HG03378 (cell line): ENCODE results near the gene PRKCH.

ENCODE experiments used
- ATAC-seq: cut with Tn5 transposase; IDR thresholded peaks from one replicate; pipeline ENCODE4 v1.9.1; 2021; ENCODE audit warnings: mild to moderate bottlenecking, moderate library complexity; ENCODE audit not compliant: unreplicated experiment

Gene PRKCH

DNA sequence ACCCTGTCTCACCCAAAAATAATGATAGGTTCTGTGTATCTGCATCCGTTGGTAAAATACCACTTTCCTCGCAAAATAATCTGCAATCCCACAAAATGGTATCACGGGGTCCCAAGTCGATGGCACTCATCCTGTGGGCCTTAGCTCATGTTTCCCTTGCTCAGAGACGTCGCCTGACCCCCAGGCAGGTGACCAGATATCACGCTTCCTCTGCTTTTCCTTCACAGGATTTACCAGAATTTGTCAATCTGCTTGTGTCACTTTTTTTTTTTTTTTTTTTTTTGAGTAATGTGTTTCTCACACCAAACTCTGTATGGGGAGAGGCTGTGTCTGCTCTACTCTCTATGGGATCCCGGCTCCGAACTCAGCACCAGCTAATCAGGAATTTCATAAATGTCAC lies 162.7 kb downstream of the PRKCH start:
- no peak for ATAC-seq

DNA sequence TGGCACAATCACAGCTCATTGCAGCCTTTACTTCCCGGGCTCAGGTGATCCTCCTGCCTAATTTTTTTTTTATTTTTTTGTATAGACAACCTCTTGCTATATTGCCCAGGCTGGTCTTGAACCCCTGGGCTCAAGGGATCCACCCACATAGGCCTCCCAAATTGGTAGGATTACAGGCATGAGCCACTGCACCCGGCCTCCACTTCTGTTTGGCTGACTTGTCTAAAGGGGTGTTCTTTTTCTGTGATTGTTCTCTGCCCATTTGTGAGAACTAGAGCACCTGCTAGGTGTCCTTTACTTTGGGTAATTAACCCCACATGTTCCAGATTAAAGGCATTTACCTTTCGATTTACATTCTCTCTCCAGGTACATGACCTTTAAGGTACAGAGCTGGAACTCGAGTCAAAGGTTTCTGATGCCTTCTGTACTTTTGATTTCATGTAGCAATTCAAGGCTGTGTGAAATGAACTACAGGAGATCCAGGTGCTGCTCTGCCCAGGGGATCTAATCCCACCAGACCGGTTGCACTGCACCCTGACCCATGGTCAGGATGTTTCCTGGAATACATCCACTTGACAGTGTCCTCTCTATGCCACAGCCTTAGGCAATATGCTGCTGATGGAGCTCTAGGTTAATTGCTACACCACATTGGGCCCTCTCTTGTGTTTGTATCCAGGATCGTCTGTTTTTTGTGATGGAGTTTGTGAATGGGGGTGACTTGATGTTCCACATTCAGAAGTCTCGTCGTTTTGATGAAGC lies 163.6 kb downstream of the PRKCH start:
- no peak for ATAC-seq

DNA sequence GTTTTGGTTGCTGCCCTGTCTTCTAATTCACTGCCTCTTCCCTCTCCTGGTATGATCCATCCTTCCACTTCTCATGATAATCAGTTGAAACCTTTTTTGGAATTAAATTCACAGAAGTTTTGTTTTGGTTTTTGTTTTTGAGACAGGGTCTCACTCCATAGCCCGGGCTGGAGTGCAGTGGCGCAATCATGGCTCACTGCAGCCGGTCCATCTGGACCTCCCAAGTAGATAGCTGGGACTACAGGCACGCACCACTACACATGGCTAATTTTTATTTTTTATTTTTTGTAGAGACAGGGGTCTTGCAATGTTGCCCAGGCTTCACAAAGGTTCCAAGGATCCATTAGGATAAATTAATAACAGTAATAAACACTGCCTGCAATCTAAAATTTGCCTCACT lies 164.3 kb downstream of the PRKCH start:
- no peak for ATAC-seq

DNA sequence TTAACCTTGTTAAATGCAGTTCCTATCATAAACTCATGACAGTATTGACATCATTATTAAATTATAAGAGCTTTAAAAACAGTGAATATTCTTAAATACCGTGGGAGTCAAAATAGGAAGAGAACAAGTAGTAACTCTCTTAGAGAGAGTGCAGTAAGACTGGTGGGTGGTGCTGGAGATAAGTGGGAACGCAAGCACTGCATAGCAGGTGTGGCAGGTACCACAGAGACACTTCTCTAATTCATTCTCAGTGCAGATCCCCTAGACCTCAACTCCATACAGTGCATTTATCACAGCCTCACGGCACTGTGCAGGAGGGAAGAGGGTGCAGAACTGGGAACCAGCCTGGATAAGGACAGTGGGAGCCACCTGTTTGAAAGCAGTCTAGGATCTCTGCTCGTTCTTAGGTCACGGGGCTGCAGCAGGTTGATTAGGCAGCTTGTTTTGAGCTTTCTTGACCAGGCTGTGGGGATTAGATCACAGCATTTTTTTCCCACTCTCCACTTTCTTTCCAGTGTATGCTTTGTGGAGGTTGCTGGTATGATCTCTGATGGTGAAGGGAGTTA lies 165.6 kb downstream of the PRKCH start:
- no peak for ATAC-seq

DNA sequence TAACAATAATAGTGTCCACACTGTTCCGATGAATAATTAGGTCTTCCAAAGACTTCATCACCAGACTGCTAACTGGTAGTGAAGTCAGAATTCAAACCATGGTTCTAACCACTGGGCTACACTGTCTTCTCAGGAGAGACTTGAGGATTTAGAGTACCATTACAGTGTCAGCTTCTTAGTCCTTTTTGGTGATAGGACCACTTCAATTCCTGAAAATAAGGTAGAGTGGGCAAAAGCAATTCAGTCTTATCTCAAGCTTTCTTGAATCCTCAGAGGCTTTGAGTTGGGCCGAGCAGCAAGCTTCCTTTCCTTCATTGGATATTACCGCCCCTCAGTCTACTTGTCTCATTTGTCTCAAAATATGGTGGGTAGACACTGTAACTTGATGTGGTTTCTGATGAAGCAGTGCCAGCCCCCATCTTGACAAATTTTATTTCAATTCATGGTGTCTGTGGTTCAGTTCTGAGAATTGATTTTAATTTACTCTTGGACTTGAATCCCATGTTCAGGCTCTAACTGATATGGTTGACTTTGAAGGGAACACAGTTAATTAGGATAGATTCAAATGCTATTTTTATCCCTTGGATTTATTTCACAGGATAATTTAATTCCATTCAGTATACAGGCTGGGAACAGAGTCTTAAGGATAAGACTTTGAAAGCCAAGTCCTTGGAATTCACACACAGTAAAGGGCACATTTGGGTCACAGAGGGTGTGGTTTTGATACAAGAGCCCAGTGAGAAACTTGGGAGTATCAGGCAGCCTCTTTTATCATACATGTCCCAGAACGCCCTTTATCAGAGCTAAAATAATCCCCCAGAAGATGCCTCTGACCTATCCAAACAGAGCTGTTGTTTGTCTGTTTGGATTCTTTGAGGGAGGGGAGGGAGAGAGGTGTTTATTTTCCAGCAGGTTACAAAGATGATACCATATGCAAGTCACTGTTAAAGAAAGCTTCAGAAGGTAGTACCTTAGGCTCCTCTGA lies 167.3 kb downstream of the PRKCH start:
- no peak for ATAC-seq

DNA sequence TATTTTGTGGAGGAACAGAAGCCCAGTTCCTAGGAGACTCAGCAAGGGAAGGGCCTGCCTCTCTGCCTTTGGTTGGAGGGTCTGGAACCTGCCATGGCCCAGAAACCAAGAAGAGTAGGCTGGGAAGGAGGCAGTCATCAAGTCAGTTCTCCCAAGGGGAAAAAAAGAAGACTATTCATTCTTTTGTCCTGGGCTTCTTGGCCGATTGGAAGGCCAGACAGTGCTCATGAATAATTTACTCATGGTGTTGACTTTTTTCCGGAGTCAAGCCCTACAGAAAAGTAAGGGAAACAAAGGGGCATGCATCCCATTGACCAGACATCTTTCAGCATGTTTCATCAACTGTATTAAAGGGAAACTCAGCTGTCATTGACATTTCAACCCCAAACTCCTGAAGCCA lies 168.1 kb downstream of the PRKCH start:
- ATAC-seq: no peak

DNA sequence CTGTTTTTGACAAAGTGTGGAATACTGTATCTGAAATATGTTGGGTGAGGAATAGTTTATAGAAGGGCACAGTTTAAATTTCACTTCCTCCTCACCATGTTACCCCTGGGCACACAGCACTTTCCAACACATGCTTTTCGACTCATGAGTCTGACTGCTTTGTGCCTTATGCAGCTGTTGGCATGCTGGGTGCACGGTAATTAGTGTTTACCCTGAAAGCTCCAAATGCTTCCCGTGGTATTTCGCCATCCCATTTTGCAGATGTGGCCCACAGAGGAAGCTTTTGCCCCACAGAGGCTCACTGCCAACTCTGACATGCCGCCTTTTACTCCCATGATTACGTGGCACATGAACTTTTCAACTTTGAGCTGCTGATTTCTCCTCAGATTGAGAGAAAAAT lies 168.6 kb downstream of the PRKCH start:
- ATAC-seq: no peak

DNA sequence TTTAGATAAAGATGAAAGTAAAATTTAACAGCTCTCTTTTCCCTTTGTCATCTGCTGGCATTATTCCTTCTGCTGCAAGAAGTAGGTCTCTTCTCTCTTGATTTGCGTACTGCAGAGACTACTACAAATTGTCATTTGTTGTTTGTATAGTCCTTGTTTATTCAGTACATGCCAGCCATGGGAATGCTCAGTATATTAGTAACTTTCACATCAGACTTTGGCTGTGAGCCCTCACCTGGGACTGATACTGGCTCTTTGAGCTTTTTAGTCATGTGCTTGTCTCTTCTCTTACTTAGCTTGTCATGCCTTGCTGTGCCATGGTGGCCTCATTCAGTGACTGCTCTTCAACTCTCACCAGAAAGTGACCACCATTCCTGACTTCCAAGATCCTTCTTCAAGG lies 169.8 kb downstream of the PRKCH start:
- no peak for ATAC-seq

DNA sequence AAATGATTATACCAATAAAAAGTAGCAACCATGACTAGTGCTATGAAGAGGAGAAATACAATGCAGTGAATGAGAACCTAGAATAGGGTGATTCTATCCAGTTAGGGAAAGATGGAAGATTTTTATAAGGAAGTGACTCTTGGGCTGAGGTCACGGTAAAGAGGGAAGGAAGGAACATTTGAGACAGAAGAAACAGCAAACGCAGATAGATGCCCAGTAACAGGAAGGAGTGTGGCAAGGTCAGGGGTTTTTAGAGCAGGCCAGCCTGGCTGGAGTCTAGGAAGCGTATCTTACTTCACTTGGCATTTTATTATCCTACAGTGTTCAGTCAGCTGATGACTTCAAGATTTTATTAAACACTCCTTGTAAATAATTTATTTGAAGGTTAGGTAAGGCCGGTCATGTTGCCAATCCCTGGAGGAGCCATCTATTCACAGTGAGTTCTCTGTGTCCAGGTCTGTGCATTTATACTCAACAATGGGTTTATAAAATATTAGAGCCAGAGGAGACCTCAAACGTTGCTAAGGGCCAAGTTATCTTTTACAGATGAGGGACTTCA lies 170.6 kb downstream of the PRKCH start:
- no peak for ATAC-seq

DNA sequence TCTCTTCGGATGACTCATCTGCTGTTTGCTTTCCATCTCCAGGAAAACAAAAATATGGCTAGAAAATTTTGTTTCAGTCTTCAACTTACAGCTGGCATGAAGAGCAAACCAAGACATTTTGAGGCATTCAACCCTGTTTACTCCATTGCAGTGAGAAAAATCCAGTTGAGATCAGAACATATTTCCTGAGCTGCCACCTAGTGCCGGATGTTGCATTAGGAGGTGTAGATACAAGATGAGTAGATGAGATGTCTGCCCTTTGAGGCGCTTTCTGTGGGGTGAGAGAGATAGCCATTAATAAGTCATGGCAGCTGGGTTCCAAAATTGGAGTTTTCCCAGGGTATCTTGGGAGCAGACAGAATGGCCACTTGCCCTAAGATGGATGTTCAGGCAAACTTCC lies 171.1 kb downstream of the PRKCH start:
- ATAC-seq: no peak

DNA sequence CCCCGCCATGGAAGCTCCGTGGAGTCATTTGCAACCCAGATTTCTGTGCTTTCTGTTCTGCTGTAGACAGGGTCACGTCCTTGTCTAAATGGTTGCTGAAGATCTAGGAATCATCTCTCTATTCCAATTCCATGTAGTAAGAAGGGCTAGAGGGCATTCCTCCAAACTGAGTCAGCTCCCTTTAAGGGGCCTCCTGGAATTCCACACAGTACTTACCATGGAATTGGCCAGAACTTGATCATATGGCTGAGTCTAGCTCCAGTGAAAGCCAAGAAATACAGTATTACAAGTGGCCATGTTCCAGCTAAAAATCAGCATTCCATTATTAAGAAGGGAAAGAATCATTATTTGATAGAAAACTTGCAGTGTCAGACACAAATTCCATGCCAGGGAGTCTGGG lies 171.9 kb downstream of the PRKCH start:
- ATAC-seq: no peak

DNA sequence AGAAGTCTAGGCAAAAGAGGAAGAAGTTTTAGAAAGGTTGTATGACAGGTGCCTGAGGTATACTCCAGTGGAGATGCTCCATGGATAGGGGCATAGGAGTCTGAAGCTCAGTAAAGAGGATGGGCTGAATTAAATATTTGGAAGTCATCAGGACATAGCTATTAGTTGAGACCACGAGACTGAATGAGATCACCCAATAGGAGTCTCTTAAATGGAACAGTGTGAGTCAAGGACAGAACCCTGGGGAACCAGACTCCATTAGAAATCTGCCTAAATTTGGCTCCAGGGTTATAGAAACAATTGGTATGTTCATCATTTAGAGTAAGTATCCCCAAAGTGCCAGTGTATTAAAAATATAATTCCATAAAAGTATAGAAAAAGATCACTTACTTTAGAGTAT lies 172.6 kb downstream of the PRKCH start:
- no peak for ATAC-seq

DNA sequence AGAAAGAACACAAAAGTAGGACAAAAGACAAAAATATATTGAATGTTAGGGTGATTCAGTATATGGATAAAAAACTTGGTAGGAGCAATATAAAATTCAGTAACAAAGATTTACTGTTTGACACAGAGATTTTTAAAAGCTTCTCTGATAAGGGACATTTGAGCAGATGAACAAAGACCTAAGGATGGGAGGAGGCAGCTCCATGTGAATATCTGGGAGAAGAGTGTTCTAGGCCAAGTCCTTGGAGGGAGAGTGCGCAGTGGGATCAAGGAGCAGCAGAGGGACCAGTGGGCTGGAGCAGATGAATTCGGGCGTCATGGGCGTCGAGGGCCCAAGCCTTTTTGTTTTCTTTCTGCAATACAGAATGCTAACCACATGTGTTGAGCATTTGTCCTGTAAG lies 174.4 kb downstream of the PRKCH start:
- ATAC-seq: no peak

DNA sequence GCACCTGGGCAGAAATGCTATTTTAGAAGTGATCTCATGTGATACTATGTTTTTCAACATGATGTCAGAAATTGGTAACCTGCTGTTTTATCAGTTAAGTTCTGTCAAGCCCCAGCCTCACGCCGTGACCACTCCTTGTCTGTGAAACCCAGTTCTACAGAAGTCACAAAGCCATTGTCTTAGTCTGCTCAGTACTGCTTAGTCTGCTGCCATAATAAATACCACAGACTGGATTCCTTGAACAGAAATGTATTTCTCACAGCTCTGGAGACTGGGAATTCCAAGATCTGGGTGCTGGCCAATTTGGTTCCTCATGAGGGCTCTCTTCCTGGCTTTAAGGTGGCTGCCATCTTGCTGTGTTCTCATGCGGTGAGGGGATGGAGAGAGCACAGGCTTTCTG lies 176.9 kb downstream of the PRKCH start:
- no peak for ATAC-seq

DNA sequence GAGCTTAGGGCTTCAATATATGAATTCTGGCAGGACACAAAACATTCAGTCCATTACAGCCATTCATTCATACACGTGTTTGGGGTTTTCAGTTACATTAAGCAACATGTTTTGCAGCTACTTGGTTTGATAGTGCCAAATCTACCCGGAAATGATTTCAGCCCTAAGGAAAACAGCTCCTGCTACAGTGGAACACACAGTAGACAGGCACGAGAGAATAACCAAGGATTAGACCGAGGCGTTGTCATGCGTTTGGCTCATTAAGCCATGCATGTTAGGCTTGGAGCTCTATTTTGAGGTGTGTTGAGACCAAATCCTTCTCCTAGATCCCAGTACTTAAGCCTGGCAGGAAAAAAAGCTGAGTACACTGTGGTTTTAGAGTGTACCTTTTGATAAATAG lies 177.4 kb downstream of the PRKCH start:
- ATAC-seq: no peak

DNA sequence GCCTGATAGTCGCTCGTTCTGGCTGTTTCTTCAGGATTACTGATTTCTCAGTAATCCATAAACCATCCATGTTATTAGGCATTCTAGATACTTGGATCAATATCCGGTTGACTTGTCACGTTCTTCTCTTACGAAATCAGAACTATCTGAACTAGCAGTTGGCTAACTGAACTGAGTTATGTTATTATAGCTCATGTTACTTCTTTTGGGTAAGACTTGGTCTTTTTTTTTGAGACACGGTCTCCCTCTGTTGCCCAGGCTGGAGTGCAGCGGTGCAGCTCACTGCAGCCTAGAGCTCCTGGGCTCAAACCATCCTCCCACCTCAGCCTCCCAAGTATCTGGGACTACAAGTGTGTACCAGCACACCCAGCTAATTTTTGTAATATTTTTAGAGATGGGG lies 178.6 kb downstream of the PRKCH start:
- no peak for ATAC-seq

DNA sequence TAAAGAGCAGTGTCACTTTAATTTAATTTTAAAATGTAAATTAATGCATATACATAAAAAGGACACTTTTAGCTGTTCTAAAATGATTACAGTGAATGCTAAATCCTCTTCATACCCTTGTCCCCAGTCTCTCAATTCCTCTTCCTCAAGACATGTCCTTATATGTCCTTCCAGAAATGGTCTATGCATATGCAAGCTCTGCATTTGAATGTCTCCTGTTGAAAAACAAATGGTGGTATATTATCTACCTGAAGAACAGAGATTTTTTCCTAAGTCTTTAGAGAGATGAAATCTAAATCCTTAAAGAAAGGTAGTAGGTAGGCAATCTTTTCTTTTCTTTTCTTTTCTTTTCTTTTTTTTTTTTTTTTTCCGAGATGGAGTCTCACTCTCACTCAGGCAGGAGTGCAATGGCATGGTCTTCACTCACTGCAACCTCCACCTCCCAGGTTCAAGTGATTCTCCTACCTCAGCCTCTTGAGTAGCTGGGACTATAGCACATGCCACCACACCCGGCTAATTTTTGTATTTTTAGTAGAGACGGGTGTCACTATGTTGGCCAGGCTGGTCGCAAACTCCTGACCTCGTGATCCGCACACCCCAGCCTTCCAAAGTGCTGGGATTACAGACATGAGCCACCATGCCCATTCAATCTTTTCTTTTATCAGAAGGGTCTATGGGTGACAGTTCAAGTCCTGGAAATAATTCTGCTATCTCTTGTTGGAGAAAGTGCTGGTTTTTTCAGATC lies 180.5 kb downstream of the PRKCH start:
- no peak for ATAC-seq

DNA sequence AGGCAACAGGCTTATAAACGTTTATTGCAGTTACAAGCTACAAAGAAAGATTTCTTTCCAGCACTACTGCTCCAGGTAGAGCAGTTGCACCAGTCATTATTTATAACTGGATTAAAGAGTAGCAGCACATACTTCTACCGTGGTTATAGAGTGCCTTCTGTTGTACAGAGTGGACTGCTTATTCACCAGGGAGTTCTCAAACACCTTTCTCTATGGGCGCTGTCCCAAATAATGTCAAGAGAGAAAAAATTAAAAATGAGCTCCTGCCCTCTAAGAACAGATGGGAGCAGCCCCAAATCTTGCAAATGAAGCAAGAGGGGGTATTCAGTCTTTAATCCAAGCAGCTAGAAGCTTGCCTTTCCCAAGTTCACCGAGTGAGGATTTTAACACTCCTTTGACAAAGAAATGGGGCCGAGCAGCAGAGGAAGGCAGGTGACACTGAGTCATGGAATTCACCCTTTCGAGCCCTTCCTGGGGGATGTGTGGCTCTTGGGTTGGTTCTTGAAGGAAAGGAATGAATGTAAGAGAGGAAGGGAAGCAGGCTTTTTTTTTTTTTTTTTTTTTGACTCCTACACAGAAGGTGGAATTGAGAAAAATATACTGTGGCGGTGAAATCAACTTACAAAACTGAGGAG lies 181.2 kb downstream of the PRKCH start:
- ATAC-seq: peak; percentile 7

DNA sequence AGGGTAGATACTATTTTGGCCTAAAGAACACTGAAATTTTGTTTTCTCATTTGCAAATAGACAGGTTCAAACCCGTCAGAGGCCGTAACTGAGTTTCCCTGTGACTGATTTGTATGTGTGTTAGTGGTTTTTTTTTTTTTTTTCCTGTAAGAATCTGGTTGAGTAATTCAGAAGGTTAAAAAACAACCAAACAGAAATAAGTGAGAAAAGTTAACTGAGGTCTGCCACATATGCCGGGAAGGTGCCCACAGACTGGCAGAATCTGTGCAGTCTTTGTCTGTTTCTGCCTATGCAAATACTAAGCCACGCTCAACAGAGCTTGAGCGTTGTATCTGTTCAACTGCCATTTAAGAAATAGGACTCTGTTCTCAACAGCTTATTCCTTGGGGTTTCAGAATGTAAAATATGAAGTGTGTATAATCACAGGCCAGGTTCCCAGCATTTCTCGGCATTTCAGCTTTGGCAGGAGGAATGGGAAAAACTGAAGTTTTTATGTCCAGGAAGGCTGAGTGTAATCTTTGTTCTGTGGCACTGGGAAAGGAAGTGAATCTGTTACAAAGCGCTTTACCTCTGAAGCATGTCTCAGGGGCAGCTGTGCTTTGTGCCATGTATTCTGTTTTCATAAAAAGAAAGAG lies 181.9 kb downstream of the PRKCH start:
- ATAC-seq: peak; percentile 85

DNA sequence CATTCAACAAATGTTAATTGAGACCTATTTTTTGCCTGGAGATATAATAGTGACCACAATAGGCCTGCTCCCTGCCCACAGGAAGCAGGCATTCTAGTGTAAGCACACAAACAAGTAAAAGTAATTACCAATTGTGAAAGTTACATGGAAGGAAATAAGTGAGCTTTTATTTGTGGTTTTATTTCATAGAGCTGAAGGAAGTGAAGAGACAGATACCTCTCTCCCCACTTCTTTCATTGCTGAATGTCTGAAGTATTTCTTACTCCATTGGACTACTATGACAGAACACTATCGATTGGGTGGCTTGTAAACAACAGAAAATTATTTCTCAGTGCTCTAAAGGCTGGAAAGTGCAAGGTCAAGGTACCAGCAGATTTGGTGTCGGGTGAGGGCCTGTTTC lies 183.5 kb downstream of the PRKCH start:
- ATAC-seq: no peak
